AG04449 (cell line): ENCODE data around the gene ABCB8.

ENCODE experiments used
- CTCF ChIA-PET: fragments of 350-600 bp; formaldehyde crosslinking; extraction: SDS; loops from one replicate; lab custom pipeline; 2021; ENCODE audit warnings: antibody characterized with exemption; lab: Yijun Ruan, JAX
- POLR2A ChIA-PET: fragments of 400-600, 350-600 bp; formaldehyde crosslinking; extraction: SDS; loops from one replicate; lab custom pipeline; 2020; ENCODE audit warnings: antibody characterized with exemption, inconsistent platforms; lab: Yijun Ruan, JAX
- DNase-seq: peaks from one replicate; pipeline ENCODE4 v3.0.0-alpha.2; 2010; ENCODE audit warnings: low read depth, low spot score
- H3K4me3 ChIP-seq: 2 replicates; pipeline ENCODE4 v1.5.1; 2011; ENCODE audit warnings: low read depth, mild to moderate bottlenecking, control low read depth, low read length
- TF ChIP-seq, protein P1 (sequence below): IDR thresholded peaks from one replicate; pipeline ENCODE4 v1.5.1; 2011; ENCODE audit warnings: mild to moderate bottlenecking, moderate library complexity, low read length, control low read depth, inconsistent platforms; ENCODE audit not compliant: insufficient read depth; ENCODE audit errors: missing control alignments

ABCB8 gene

GRCh38 chr7:151028131-151028947, at the start of gene ABCB8:
Gene ABCB8 (plus strand): TSS chr7:151028450. CDS start chr7:151028516, 66 bp downstream.
- ChIA-PET CTCF (interaction anchor here (0.6 to 5.6 kb wide), 9 partner anchors 10 to 85 kb away, joined by 3 to 77 read pairs (median 4); partner anchors contain the start of genes CDK5 and NOS3), POLR2A (interaction anchor here (0.7 to 1.9 kb wide), 11 partner anchors 10 to 85 kb away, joined by 3 to 13 read pairs (median 4); partner anchors contain the start of genes CDK5 and FASTK)
- TF ChIP-seq, protein P1, sequence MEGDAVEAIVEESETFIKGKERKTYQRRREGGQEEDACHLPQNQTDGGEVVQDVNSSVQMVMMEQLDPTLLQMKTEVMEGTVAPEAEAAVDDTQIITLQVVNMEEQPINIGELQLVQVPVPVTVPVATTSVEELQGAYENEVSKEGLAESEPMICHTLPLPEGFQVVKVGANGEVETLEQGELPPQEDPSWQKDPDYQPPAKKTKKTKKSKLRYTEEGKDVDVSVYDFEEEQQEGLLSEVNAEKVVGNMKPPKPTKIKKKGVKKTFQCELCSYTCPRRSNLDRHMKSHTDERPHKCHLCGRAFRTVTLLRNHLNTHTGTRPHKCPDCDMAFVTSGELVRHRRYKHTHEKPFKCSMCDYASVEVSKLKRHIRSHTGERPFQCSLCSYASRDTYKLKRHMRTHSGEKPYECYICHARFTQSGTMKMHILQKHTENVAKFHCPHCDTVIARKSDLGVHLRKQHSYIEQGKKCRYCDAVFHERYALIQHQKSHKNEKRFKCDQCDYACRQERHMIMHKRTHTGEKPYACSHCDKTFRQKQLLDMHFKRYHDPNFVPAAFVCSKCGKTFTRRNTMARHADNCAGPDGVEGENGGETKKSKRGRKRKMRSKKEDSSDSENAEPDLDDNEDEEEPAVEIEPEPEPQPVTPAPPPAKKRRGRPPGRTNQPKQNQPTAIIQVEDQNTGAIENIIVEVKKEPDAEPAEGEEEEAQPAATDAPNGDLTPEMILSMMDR = peak; percentile 42
- peak; percentile 90 for DNase-seq
- H3K4me3 ChIP-seq = peak within 1 kb of the TSS; percentile 83

GRCh38 chr7:150979713-150980390, 48.4 kb upstream of the ABCB8 start:
- H3K4me3 ChIP-seq = no peak overlapping the region
- ChIA-PET POLR2A (no interaction called here), CTCF (interaction anchor here (0.9 to 3.0 kb wide), 8 partner anchors 9 to 190 kb away, joined by 3 to 11 read pairs (median 4); partner anchors contain the start of gene NOS3)
- DNase-seq = no peak
- TF ChIP-seq, protein P1 = no peak

DNA sequence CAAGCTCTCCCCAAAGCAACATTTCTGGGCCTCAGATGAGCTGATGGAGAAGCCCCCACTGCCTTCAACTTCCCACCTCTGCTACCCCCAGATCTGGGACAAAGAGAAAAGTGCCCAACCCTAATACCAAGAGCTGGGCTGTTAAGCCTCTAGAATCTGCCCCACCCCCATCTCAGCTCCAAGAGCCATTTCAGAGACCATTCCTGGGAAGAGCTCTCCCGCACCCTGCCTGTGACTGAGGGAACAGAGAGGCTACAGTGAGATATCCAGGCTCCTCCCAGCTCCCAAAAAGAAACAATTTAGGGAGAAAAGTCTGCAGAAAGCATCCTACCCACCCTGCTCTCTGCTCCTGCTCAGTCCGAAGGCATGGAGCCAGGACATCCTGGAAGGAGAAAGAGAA, 47.6 kb upstream of the ABCB8 start:
- ChIA-PET POLR2A (no interaction called here), CTCF (interaction anchor here (1.0 to 3.0 kb wide), 7 partner anchors 8 to 189 kb away, joined by 3 to 11 read pairs (median 3); partner anchors contain the start of gene NOS3)
- DNase-seq = no peak
- TF ChIP-seq, protein P1 = no peak
- no peak overlapping the region for H3K4me3 ChIP-seq

DNA sequence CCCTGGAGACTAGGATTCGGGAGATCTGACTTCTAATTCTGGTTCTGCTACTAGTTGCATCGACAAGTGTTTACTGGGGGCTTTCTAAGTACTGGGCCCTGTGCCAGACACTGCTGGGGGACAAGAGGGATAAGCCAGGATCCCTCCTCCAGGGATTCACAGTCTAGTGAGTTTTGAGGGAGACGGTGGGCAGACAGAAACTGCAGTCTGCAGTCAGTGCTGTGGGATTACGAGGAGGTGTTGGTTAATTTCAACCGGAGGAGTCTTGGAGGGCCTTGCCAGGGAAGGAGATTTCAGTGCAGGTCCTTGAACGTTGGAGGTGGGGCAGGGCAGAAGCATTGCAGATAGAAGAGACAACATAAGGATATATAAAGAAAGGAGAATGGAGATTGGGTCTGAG, 46.6 kb upstream of the ABCB8 start:
- H3K4me3 ChIP-seq = no peak overlapping the region
- TF ChIP-seq, protein P1 = no peak
- DNase-seq = no peak
- ChIA-PET CTCF (interaction anchor here (1.2 kb wide), 1 partner anchor 37 kb away, joined by 3 read pairs; no protein-coding TSS in a partner anchor), POLR2A (no interaction called here)

- TF ChIP-seq, protein P1 = no peak
- no peak for DNase-seq
- ChIA-PET CTCF (interaction anchor here (4.9 kb wide), 1 partner anchor 84 kb away, joined by 53 read pairs; no protein-coding TSS in a partner anchor), POLR2A (no interaction called here)
- H3K4me3 ChIP-seq = no peak overlapping the region
Observed at GRCh38 chr7:150982351-150982750, 45.9 kb upstream of the ABCB8 start.
